RWPE2 (cell line): ENCODE results near the gene PCDHB6.
"Not testable (repeated sequence)": the region's sequence is repeated elsewhere in the genome, so short reads cannot be mapped to it uniquely, and the experiment has no call there.

Source experiments
- ATAC-seq: fragments of 200-7000 bp; cut with Tn5 transposase; 3 replicates; pipeline ENCODE4 v1.9.1; 2021; ENCODE audit warnings: low read depth
- DNase-seq: peaks from one replicate; pipeline ENCODE4 v3.0.0-alpha.2; 2020; ENCODE audit warnings: low spot score
- H3K27ac ChIP-seq: fragments of 450-650 bp; 2 replicates; pipeline ENCODE4 v1.5.1; 2017; ENCODE audit warnings: mild to moderate bottlenecking; ENCODE audit not compliant: poor library complexity, severe bottlenecking
- H3K27me3 ChIP-seq: fragments of 250-450 bp; sonication (Bioruptor Pico); 2 replicates; pipeline ENCODE4 v1.5.1; 2021; ENCODE audit warnings: mild to moderate bottlenecking, moderate library complexity; ENCODE audit not compliant: insufficient read depth, poor library complexity, severe bottlenecking
- H3K36me3 ChIP-seq: fragments of 250-450 bp; sonication (Bioruptor Pico); 2 replicates; pipeline ENCODE4 v1.5.1; 2020; ENCODE audit warnings: low read depth, mild to moderate bottlenecking, moderate library complexity
- H3K4me1 ChIP-seq: fragments of 250-450 bp; sonication (Bioruptor Pico); 2 replicates; pipeline ENCODE4 v1.5.1; 2021; ENCODE audit warnings: mild to moderate bottlenecking, moderate library complexity; ENCODE audit not compliant: insufficient read depth, poor library complexity, severe bottlenecking
- H3K4me3 ChIP-seq: fragments of 250-450 bp; sonication (Bioruptor Pico); 2 replicates; pipeline ENCODE4 v1.5.1; 2021; ENCODE audit warnings: mild to moderate bottlenecking, moderate library complexity; ENCODE audit not compliant: severe bottlenecking
- H3K9me3 ChIP-seq: fragments of 250-450 bp; sonication (Bioruptor Pico); 2 replicates; pipeline ENCODE4 v1.5.1; 2021; ENCODE audit warnings: mild to moderate bottlenecking, moderate library complexity; ENCODE audit not compliant: severe bottlenecking
- TF ChIP-seq, protein P1 (sequence below): fragments of 450-650 bp; IDR thresholded peaks from one replicate; pipeline ENCODE4 v1.5.1; 2017; ENCODE audit warnings: mild to moderate bottlenecking, moderate library complexity; ENCODE audit not compliant: poor library complexity, severe bottlenecking

PCDHB6 gene

DNA sequence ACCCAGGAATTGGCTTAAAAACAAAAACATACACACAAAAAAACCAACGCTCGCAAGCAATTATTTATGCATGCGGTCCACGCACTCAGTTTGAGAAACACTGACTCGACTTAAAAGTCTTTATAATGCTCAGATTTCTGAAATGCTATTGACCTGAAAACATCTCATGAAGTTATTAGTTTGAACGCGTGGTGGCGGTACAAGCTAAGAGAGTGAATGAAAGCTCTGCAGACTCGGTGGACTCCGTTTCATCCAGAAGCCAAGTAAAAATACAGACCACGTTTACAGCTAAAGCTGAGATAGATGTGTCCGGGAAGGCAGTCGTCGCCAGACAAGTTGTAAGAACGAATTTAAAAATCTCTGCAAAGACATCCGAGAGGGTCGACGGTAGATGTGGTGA, at the start of gene PCDHB6:
PCDHB6 (plus strand) TSS at position 246 of the 400 bp plus-strand sequence. CDS start 201 bp downstream, outside the sequence.
- Histone ChIP-seq H3K27ac (no peak within 1 kb of the TSS), H3K27me3 (peaks cover 72% of the 10 kb centered on the region), H3K4me1 (no peaks in the 10 kb centered on the region), H3K9me3 (peaks cover 2% of the 10 kb centered on the region), H3K36me3 (no peaks in the 10 kb centered on the region), H3K4me3 (no peak within 1 kb of the TSS)
- no peak for DNase-seq
- TF ChIP-seq, protein P1, sequence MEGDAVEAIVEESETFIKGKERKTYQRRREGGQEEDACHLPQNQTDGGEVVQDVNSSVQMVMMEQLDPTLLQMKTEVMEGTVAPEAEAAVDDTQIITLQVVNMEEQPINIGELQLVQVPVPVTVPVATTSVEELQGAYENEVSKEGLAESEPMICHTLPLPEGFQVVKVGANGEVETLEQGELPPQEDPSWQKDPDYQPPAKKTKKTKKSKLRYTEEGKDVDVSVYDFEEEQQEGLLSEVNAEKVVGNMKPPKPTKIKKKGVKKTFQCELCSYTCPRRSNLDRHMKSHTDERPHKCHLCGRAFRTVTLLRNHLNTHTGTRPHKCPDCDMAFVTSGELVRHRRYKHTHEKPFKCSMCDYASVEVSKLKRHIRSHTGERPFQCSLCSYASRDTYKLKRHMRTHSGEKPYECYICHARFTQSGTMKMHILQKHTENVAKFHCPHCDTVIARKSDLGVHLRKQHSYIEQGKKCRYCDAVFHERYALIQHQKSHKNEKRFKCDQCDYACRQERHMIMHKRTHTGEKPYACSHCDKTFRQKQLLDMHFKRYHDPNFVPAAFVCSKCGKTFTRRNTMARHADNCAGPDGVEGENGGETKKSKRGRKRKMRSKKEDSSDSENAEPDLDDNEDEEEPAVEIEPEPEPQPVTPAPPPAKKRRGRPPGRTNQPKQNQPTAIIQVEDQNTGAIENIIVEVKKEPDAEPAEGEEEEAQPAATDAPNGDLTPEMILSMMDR: peak; percentile 64
- 0 out of 3 replicates have a peak, but pooled peaks have one; percentile 23 for ATAC-seq

DNA sequence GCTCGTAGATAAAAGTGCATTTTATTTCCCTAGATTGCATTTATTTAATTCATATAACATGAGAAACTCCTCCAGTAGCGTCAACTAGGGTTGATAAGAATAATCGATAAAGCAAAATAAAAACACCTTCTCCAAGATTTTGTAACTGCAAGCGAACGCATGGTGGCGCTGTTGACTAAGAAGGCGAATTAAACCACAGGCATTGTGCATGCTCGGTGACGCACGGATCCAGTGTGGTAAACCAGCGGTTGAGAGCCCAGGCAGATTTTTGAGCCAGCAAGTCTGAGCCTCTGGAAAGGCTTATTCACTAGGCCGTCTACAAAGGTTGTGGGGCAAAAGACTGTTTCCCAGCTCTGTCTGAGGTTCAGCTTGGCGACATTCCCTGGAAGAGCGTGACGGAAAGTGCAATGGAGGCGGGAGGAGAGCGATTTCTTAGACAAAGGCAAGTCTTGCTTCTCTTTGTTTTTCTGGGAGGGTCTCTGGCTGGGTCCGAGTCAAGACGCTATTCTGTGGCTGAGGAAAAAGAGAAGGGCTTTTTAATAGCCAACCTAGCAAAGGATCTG, 49.5 kb upstream of the PCDHB6 start, which contains the start of gene PCDHB3:
PCDHB3 (plus strand) TSS at position 231 of the 563 bp plus-strand sequence; CDS start at position 408, 177 bp downstream.
- Histone ChIP-seq H3K9me3 (peaks cover 3% of the 10 kb centered on the region), H3K27me3 (peaks cover 39% of the 10 kb centered on the region), H3K36me3 (no peaks in the 10 kb centered on the region), H3K4me1 (no peaks in the 10 kb centered on the region), H3K4me3 (peak within 1 kb of the TSS; percentile 13), H3K27ac (no peak within 1 kb of the TSS)
- peak; percentile 72 for ATAC-seq
- TF ChIP-seq, protein P1: peak; percentile 71
- DNase-seq: no peak

DNA sequence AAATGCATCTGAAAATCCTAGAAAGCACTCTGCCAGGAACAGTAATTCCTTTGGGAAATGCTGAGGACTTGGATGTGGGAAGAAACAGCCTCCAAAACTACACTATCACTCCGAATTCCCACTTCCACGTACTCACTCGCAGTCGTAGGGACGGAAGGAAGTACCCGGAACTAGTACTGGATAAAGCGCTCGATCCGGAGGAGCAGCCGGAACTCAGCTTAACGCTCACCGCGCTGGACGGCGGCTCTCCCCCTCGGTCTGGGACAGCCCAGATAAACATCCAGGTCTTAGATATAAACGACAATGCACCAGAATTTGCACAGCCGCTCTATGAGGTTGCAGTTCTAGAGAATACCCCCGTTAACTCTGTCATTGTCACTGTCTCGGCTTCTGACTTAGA, 48.8 kb upstream of the PCDHB6 start:
- Histone ChIP-seq H3K4me1 (no peaks in the 10 kb centered on the region), H3K27me3 (peaks cover 38% of the 10 kb centered on the region), H3K36me3 (no peaks in the 10 kb centered on the region), H3K4me3 (peak overlapping the region; percentile 13), H3K9me3 (peaks cover 3% of the 10 kb centered on the region), H3K27ac (no peak overlapping the region)
- ATAC-seq (no peak), DNase-seq (no peak)
- TF ChIP-seq, protein P1: no peak

DNA sequence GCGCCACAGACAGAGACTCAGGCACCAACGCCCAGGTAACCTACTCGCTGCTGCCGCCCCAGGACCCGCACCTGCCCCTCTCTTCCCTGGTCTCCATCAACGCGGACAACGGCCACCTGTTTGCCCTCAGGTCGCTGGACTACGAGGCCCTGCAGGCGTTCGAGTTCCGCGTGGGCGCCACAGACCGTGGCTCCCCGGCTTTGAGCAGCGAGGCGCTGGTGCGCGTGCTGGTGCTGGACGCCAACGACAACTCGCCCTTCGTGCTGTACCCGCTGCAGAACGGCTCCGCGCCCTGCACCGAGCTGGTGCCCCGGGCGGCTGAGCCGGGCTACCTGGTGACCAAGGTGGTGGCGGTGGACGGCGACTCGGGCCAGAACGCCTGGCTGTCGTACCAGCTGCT, 47.8 kb upstream of the PCDHB6 start:
- DNase-seq, ATAC-seq, H3K4me3 ChIP-seq, H3K4me1 ChIP-seq, H3K36me3 ChIP-seq, H3K27ac ChIP-seq, H3K9me3 ChIP-seq: not testable (repeated sequence)
- peaks cover 38% of the 10 kb centered on the region for H3K27me3 ChIP-seq

DNA sequence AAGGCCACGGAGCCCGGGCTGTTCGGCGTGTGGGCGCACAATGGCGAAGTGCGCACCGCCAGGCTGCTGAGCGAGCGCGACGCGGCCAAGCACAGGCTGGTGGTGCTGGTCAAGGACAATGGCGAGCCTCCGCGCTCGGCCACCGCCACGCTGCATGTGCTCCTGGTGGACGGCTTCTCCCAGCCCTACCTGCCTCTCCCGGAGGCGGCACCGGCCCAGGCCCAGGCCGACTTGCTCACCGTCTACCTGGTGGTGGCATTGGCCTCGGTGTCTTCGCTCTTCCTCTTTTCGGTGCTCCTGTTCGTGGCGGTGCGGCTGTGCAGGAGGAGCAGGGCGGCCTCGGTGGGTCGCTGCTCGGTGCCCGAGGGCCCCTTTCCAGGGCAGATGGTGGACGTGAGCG, 47.4 kb upstream of the PCDHB6 start:
- H3K4me1 ChIP-seq, H3K4me3 ChIP-seq, DNase-seq, H3K27ac ChIP-seq, H3K9me3 ChIP-seq, H3K36me3 ChIP-seq, ATAC-seq: not testable (repeated sequence)
- H3K27me3 ChIP-seq: peaks cover 38% of the 10 kb centered on the region

DNA sequence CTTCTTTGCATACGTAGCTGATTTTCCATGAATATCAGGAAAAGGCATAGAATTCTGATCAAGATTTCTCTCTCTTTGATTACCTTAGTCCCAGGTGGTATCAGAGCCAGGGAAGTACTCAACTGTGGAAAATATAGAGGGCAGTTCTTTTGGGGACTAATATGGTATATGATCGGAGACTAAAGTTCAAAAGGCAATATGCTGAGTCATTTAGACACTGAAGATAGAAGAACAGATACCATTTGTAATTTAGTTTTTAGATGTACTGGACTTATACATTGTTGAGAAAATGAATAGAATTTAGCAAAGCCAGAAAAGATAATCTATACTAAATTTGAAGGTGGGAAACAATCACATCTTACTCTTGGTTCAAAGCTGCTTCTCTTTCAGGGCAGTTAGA, 44.5 kb upstream of the PCDHB6 start:
- TF ChIP-seq, protein P1: no peak
- Histone ChIP-seq H3K4me1 (no peaks in the 10 kb centered on the region), H3K4me3 (no peak overlapping the region), H3K27me3 (peaks cover 29% of the 10 kb centered on the region), H3K9me3 (peaks cover 3% of the 10 kb centered on the region), H3K36me3 (no peaks in the 10 kb centered on the region), H3K27ac (no peak overlapping the region)
- ATAC-seq (no peak), DNase-seq (no peak)
